NCI-H1436 (cell line): ENCODE measurements around the gene EIF3I.
A peak's percentile ranks its signal among the peaks of the same experiment; 100 is the strongest.

Experiments used
- DNase-seq: peaks from one replicate; lab custom pipeline; 2025; lab: John Stamatoyannopoulos, UW

Gene EIF3I

DNA sequence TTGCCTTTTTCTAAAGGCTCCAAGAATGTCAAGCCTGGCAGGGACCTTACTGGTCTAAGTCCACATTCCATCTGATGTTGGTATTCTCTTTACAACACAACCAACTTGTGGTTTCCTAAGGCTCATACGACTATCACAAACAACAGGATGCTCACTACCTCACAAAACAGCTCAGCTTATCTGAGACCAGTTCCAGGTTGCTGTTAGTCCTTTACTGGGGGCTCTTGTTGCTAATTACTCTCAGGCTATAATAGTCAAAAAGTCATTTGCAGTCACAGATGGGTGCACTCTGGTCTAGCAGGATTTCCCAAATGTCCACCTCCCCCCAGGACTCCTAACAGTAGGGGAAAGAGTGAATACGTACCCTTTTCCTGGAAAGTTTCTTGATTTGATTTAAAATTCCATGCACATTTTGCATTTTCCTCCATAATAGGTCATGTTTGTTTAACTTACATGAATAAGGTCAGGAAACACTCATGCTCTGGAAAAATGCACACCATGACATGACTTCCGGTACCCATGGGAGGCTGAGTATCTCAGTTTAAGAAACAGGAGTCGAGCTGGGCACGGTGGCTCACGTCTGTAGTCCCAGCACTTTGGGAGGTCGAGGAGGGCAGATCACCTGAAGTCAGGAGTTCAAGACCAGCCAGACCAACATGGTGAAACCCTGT, 44.8 kb downstream of the EIF3I start:
- DNase-seq = no peak

DNA sequence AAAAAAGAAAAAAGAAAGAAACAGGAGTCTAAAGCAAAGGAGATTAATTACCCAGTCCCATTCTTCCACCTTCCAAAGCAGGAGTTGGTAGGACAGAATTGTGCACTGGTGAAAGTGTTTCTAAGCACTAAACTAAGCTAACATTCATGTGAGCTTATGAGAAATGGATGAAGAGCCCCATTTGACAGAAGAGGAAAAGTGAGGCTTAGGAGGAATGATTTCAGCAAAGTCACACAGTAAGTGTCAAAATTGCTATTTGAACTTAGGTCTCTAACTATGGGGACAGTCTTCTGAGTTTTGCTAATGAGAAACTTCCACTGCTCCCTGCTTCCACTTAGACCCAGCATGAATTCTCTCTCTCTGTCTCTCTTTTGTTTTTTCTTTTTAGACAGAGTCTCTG, 47.5 kb downstream of the EIF3I start:
- DNase-seq = no peak

DNA sequence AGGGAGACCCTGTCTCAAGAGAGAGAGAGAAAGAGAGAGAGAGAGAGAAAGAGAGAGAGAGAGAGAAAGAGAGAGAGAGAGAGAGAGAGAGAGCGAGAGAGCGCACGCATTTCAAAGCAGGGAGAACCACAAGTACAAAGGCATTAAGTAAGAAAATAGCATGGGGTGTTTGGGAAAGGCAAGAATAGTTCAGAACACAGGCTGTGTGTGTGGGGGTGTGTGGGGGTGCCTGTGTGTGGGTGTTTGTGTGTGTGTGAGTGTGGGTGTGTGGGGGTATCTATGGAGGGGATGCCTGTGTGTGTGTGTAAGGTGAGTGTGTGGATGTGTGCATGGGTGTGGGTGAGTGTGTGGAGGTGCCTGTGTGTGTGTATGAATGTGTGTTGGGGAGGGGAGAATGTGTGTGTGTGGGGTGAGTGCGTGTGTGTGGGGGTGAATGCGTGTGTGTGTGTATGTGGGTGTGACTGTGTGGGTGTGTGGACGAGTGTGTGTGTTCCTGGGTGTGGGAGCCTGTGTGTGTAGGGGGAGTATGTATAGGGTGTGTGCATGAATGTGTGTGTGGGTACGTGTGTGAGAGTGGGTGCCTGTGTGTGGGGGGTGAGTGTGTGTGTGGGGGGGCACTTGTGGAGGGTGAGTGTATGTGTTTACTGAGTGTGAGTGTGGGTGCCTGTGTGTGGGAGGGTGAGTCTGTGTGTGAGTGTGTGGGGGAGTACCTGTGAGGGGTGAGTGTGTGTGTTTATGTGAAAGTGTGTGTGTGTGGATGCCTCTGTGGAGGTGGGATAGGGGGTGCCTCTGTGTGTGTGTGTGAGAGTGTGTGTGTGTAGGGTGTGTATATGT, 50.6 kb downstream of the EIF3I start:
- no peak for DNase-seq

DNA sequence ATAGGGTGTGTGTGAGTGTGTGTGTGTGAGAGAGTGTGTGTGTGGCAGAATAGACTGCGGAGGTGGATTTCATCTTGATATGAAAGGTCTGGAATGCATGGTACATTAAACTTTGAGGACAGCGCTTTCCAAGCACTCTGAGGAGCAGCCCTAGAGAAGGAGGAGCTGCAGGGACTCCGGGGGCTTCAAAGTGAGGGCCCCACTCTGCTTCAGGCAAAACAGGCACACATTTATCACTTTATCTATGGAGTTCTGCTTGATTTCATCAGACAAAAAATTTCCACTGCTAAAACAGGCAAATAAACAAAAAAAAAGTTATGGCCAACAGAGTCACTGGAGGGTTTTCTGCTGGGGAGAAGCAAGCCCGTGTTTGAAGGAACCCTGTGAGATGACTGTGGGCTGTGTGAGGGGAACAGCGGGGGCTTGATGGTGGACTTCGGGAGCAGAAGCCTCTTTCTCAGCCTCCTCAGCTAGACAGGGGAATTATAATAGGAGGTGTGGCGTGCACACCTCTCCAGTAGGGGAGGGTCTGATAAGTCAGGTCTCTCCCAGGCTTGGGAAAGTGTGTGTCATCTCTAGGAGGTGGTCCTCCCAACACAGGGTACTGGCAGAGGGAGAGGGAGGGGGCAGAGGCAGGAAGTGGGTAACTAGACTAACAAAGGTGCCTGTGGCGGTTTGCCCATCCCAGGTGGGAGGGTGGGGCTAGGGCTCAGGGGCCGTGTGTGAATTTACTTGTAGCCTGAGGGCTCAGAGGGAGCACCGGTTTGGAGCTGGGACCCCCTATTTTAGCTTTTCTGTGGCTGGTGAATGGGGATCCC, 51.4 kb downstream of the EIF3I start:
- peak; percentile 88 for DNase-seq

DNA sequence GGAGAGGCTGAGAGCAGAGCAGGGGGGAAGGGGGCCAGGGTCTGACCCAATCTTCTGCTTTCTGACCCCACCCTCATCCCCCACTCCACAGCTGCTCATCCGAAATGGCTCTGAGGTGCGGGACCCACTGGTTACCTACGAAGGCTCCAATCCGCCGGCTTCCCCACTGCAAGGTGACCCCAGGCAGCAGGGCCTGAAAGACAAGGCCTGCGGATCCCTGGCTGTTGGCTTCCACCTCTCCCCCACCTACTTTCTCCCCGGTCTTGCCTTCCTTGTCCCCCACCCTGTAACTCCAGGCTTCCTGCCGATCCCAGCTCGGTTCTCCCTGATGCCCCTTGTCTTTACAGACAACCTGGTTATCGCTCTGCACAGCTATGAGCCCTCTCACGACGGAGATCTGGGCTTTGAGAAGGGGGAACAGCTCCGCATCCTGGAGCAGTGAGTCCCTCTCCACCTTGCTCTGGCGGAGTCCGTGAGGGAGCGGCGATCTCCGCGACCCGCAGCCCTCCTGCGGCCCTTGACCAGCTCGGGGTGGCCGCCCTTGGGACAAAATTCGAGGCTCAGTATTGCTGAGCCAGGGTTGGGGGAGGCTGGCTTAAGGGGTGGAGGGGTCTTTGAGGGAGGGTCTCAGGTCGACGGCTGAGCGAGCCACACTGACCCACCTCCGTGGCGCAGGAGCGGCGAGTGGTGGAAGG, 52.6 kb downstream of the EIF3I start:
- DNase-seq = no peak

DNA sequence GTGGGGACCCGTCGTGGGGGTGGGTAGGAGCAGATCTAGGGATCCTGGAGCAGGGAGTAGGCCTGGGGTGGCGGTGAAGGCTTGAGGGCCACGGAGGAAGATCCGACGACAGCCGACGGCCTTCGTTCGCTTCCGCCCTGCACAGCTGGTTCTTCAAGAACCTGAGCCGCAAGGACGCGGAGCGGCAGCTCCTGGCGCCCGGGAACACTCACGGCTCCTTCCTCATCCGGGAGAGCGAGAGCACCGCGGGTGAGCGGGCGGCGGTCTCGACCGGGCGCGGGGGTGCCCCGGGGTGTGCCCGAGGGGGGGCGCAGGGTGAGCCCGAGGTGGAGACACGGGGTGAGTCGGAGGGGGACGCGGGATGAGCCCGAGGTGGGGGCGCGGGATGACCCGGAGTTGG, 53.2 kb downstream of the EIF3I start:
- DNase-seq = no peak

DNA sequence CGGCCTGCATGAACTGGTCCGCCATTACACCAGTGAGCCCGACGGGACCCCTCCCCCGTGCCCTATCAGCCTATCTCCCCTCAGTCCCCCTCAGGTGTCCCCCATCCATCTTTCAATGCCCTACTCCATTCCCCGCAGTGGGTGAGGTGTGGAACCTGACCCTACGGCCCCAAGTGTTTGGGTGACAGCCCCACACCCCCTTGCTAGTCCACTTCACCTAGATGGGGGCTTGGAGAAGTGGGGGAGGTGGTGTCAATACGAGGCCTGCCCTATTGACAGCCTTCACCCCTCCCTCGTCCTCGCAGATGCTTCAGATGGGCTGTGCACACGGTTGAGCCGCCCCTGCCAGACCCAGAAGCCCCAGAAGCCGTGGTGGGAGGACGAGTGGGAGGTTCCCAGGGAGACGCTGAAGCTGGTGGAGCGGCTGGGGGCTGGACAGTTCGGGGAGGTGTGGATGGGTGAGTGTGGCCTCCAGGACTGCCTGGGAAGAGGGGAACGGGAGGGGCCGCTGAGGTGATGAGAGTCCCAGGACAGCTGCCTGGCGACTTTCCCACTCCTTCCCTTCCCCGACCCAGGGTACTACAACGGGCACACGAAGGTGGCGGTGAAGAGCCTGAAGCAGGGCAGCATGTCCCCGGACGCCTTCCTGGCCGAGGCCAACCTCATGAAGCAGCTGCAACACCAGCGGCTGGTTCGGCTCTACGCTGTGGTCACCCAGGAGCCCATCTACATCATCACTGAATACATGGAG, 54.0 kb downstream of the EIF3I start:
- DNase-seq = no peak
